SK-N-SH treated with all-trans-retinoic acid at 6 μM for 48 hours (cell line): ENCODE results near the gene LRFN5.
"Not testable (repeated sequence)": the region's sequence is repeated elsewhere in the genome, so short reads cannot be mapped to it uniquely, and the experiment has no call there.

ENCODE experiments used
- BACH2 ChIP-seq: fragments of 250-450 bp; sonication (Bioruptor Pico); IDR thresholded peaks from 2 replicates; pipeline ENCODE4 v1.9.0; 2021; ENCODE audit warnings: mild to moderate bottlenecking, borderline replicate concordance
- CSDC2 ChIP-seq: fragments of 250-450 bp; sonication (Bioruptor Pico); IDR thresholded peaks from 2 replicates; pipeline ENCODE4 v1.5.0; 2020; ENCODE audit warnings: mild to moderate bottlenecking, moderate library complexity
- ESRRG ChIP-seq: fragments of 250-450 bp; sonication (Bioruptor Pico); IDR thresholded peaks from 2 replicates; pipeline ENCODE4 v1.6.1; 2021; ENCODE audit warnings: mild to moderate bottlenecking
- PPARA ChIP-seq: fragments of 250-450 bp; sonication (Bioruptor Pico); IDR thresholded peaks from 2 replicates; pipeline ENCODE4 v1.5.0; 2020; ENCODE audit warnings: mild to moderate bottlenecking, borderline replicate concordance
- RARB ChIP-seq: fragments of 250-450 bp; sonication (Bioruptor Pico); IDR thresholded peaks from 2 replicates; pipeline ENCODE4 v1.8.0; 2021; ENCODE audit warnings: mild to moderate bottlenecking, moderate library complexity
- ZNF565 ChIP-seq: fragments of 450-650 bp; formaldehyde crosslinking; conservative IDR thresholded peaks from 2 replicates; pipeline ENCODE4 v1.5.0; 2020; ENCODE audit warnings: low read depth, mild to moderate bottlenecking, moderate library complexity
- ZNF8 ChIP-seq: fragments of 450-650 bp; formaldehyde crosslinking; IDR thresholded peaks from 2 replicates; pipeline ENCODE4 v1.5.0; 2020; ENCODE audit warnings: mild to moderate bottlenecking, moderate library complexity
- TF ChIP-seq, protein P1 (sequence below): fragments of 250-450 bp; sonication (Bioruptor Pico); IDR thresholded peaks from 2 replicates; pipeline ENCODE4 v1.8.0; 2020; ENCODE audit warnings: mild to moderate bottlenecking, moderate library complexity, borderline replicate concordance
- TF ChIP-seq, protein P2 (sequence below): fragments of 250-450 bp; sonication (Bioruptor Pico); IDR thresholded peaks from 2 replicates; pipeline ENCODE4 v1.8.0; 2021; ENCODE audit warnings: low read depth, mild to moderate bottlenecking, moderate library complexity, borderline replicate concordance
- TF ChIP-seq, protein P3 (sequence below): fragments of 250-450 bp; sonication (Bioruptor Pico); IDR thresholded peaks from 2 replicates; pipeline ENCODE4 v1.5.1; 2020; ENCODE audit warnings: low read depth, mild to moderate bottlenecking, moderate library complexity

DNA sequence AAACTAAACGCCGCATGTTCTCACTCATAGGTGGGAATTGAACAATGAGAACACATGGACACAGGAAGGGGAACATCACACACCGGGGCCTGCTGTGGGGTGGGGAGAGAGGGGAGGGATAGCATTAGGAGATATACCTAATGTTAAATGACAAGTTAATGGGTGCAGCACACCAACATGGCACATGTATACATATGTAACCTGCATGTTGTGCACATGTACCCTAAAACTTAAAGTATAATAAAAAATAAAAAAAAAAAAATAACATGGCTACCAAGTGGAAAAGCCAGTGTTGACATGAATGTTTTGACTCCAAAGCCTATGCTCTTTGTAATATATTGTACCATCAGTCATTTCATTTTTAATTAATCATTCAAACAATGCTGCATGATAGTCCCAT, 39.8 kb upstream of the LRFN5 start:
- TF ChIP-seq, protein P1, sequence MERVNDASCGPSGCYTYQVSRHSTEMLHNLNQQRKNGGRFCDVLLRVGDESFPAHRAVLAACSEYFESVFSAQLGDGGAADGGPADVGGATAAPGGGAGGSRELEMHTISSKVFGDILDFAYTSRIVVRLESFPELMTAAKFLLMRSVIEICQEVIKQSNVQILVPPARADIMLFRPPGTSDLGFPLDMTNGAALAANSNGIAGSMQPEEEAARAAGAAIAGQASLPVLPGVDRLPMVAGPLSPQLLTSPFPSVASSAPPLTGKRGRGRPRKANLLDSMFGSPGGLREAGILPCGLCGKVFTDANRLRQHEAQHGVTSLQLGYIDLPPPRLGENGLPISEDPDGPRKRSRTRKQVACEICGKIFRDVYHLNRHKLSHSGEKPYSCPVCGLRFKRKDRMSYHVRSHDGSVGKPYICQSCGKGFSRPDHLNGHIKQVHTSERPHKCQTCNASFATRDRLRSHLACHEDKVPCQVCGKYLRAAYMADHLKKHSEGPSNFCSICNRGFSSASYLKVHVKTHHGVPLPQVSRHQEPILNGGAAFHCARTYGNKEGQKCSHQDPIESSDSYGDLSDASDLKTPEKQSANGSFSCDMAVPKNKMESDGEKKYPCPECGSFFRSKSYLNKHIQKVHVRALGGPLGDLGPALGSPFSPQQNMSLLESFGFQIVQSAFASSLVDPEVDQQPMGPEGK: not testable (repeated sequence)
- not testable (repeated sequence) for TF ChIP-seq PPARA, ZNF565, RARB, ESRRG, BACH2, ZNF8, CSDC2 (CRISPR knock-in tag)
- TF ChIP-seq, protein P2, sequence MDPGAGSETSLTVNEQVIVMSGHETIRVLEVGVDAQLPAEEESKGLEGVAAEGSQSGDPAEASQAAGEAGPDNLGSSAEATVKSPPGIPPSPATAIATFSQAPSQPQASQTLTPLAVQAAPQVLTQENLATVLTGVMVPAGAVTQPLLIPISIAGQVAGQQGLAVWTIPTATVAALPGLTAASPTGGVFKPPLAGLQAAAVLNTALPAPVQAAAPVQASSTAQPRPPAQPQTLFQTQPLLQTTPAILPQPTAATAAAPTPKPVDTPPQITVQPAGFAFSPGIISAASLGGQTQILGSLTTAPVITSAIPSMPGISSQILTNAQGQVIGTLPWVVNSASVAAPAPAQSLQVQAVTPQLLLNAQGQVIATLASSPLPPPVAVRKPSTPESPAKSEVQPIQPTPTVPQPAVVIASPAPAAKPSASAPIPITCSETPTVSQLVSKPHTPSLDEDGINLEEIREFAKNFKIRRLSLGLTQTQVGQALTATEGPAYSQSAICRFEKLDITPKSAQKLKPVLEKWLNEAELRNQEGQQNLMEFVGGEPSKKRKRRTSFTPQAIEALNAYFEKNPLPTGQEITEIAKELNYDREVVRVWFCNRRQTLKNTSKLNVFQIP (CRISPR knock-in tag): not testable (repeated sequence)
- TF ChIP-seq, protein P3, sequence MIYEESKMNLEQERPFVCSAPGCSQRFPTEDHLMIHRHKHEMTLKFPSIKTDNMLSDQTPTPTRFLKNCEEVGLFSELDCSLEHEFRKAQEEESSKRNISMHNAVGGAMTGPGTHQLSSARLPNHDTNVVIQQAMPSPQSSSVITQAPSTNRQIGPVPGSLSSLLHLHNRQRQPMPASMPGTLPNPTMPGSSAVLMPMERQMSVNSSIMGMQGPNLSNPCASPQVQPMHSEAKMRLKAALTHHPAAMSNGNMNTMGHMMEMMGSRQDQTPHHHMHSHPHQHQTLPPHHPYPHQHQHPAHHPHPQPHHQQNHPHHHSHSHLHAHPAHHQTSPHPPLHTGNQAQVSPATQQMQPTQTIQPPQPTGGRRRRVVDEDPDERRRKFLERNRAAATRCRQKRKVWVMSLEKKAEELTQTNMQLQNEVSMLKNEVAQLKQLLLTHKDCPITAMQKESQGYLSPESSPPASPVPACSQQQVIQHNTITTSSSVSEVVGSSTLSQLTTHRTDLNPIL (CRISPR knock-in tag): not testable (repeated sequence)
